LHCN-M2 (cell line): ENCODE results near the gene GPR148. TPM values are rescaled to one million over a fixed set of nuclear protein-coding genes. Genes with fewer than 3 reads are reported as not detected.

Experiments
- DNase-seq: peaks from one replicate; pipeline ENCODE4 v3.0.0-alpha.2; 2012; ENCODE audit warnings: low read depth
- total RNA-seq: library from RNA; depleted of rRNA; stranded (reverse); fragments of >200 nt; gene quantifications from 2 replicates; pipeline ENCODE4 v1.2.3, GENCODE V29; 2014

GPR148 gene
- total RNA-seq, 1 experiment from 2014 or later: not detected

GRCh38 chr2:130749641-130750040, 20.8 kb downstream of the GPR148 start:
- DNase-seq: no peak

GRCh38 chr2:130754811-130755210, 25.9 kb downstream of the GPR148 start:
- no peak for DNase-seq

- no peak for DNase-seq
Observed at GRCh38 chr2:130755256-130756052, 26.6 kb downstream of the GPR148 start, which contains the start of gene AMER3. Gene AMER3, plus strand, starts transcription at chr2:130755540. Its CDS starts 6,533 bp downstream, at chr2:130762073.

- no peak for DNase-seq
Observed at GRCh38 chr2:130756053-130756873, 27.4 kb downstream of the GPR148 start.

GRCh38 chr2:130756874-130757668, 28.2 kb downstream of the GPR148 start:
- DNase-seq: no peak

GRCh38 chr2:130759906-130760753, 31.3 kb downstream of the GPR148 start:
- DNase-seq: peak; percentile 2

GRCh38 chr2:130760754-130761751, 32.2 kb downstream of the GPR148 start:
- no peak for DNase-seq

- DNase-seq: no peak
Observed at GRCh38 chr2:130762031-130762909, 33.4 kb downstream of the GPR148 start.

GRCh38 chr2:130762910-130763385, 34.1 kb downstream of the GPR148 start:
- no peak for DNase-seq

- DNase-seq: no peak
Observed at GRCh38 chr2:130763405-130763804, 34.5 kb downstream of the GPR148 start.

GRCh38 chr2:130764035-130764820, 35.4 kb downstream of the GPR148 start:
- DNase-seq: no peak

- DNase-seq: no peak
Observed at GRCh38 chr2:130764821-130765115, 35.9 kb downstream of the GPR148 start.

GRCh38 chr2:130765464-130765863, 36.6 kb downstream of the GPR148 start:
- no peak for DNase-seq

- DNase-seq: no peak
Observed at GRCh38 chr2:130766037-130766436, 37.2 kb downstream of the GPR148 start.

- DNase-seq: no peak
Observed at GRCh38 chr2:130766711-130767407, 38.0 kb downstream of the GPR148 start.

GRCh38 chr2:130767408-130767775, 38.5 kb downstream of the GPR148 start:
- DNase-seq: no peak

- DNase-seq: no peak
Observed at GRCh38 chr2:130768191-130768855, 39.5 kb downstream of the GPR148 start.
